Neuronal stem cell (in vitro differentiated cells): ENCODE data around the gene DEFB123.

Source experiments
- DNase-seq: peaks from one replicate; pipeline ENCODE4 v3.0.0-alpha.2; 2013; ENCODE audit warnings: low spot score
- H2AFZ ChIP-seq: one replicate; pipeline ENCODE4 v1.6.1; 2013; ENCODE audit warnings: mild to moderate bottlenecking, low read length, inconsistent platforms
- H2AK5ac ChIP-seq: 2 replicates; pipeline ENCODE4 v1.6.1; 2013; ENCODE audit warnings: low read depth, mild to moderate bottlenecking, inconsistent platforms, low read length, moderate library complexity, mixed read lengths
- H2BK120ac ChIP-seq: 2 replicates; pipeline ENCODE4 v1.6.1; 2013; ENCODE audit warnings: low read depth, mild to moderate bottlenecking, inconsistent platforms, low read length, moderate library complexity, mixed read lengths
- H2BK12ac ChIP-seq: one replicate; pipeline ENCODE4 v1.6.1; 2013; ENCODE audit warnings: low read length, inconsistent platforms
- H2BK15ac ChIP-seq: 2 replicates; pipeline ENCODE4 v1.6.1; 2013; ENCODE audit warnings: mild to moderate bottlenecking, low read length, inconsistent platforms, mixed read lengths
- H2BK5ac ChIP-seq: one replicate; pipeline ENCODE4 v1.6.1; 2013; ENCODE audit warnings: inconsistent platforms, mild to moderate bottlenecking, low read length, moderate library complexity
- H3K14ac ChIP-seq: one replicate; pipeline ENCODE4 v1.6.1; 2013; ENCODE audit warnings: low read length, inconsistent platforms
- H3K18ac ChIP-seq: 2 replicates; pipeline ENCODE4 v1.6.1; 2013; ENCODE audit warnings: low read length, inconsistent platforms
- H3K23ac ChIP-seq: 2 replicates; pipeline ENCODE4 v1.6.1; 2013; ENCODE audit warnings: low read depth, mild to moderate bottlenecking, mixed read lengths, low read length, inconsistent platforms; ENCODE audit not compliant: poor library complexity
- H3K27ac ChIP-seq: replicated peaks from 3 replicates; pipeline ENCODE4 v1.5.1; 2013; ENCODE audit warnings: low read length, inconsistent platforms
- H3K27me3 ChIP-seq, 3 experiments: 2 replicates each; pipeline ENCODE4 v1.6.1; 2013; ENCODE audit warnings: low read length in 3 of 3, mild to moderate bottlenecking in 2 of 3, inconsistent platforms in 1 of 3, low read depth in 1 of 3, mixed read lengths in 1 of 3, moderate library complexity in 1 of 3; ENCODE audit not compliant: control insufficient read depth in 3 of 3, insufficient read depth in 3 of 3
- H3K36me3 ChIP-seq, 2 donors: replicated peaks in 1 of 2; 2 replicates each; pipeline ENCODE4 v1.6.1; 2013; ENCODE audit warnings: low read length in 2 of 2; ENCODE audit not compliant: control insufficient read depth in 2 of 2, insufficient read depth in 2 of 2
- H3K4ac ChIP-seq: 2 replicates; pipeline ENCODE4 v1.6.1; 2013; ENCODE audit warnings: inconsistent platforms, mild to moderate bottlenecking, low read length, moderate library complexity
- H3K4me1 ChIP-seq, 2 donors: 1 replicate in 1 of 2; 2 replicates in 1 of 2; pipeline ENCODE4 v1.6.1; 2013; ENCODE audit warnings: low read length in 2 of 2, low read depth in 1 of 2; ENCODE audit not compliant: control insufficient read depth in 2 of 2, insufficient read depth in 1 of 2
- H3K4me2 ChIP-seq: one replicate; pipeline ENCODE4 v1.6.1; 2013; ENCODE audit warnings: mild to moderate bottlenecking, low read length, inconsistent platforms; ENCODE audit not compliant: insufficient read depth, poor library complexity, severe bottlenecking
- H3K4me3 ChIP-seq, 2 donors: 2 replicates each; pipeline ENCODE4 v1.5.1; 2013; ENCODE audit warnings: low read length in 2 of 2, mild to moderate bottlenecking in 2 of 2, inconsistent platforms in 1 of 2, moderate library complexity in 1 of 2
- H3K79me1 ChIP-seq: one replicate; pipeline ENCODE4 v1.6.1; 2013; ENCODE audit warnings: low read depth, mild to moderate bottlenecking, inconsistent platforms, low read length, moderate library complexity
- H3K9ac ChIP-seq: one replicate; pipeline ENCODE4 v1.6.1; 2013; ENCODE audit warnings: mild to moderate bottlenecking, low read depth, low read length, inconsistent platforms; ENCODE audit not compliant: poor library complexity
- H3K9me3 ChIP-seq, 2 donors: replicated peaks in 1 of 2; 2 replicates each; pipeline versions ENCODE3 to v1.6.1; 2013; ENCODE audit warnings: low read length in 2 of 2, mild to moderate bottlenecking in 2 of 2, inconsistent platforms in 1 of 2, low read depth in 1 of 2, mixed read lengths in 1 of 2, moderate library complexity in 1 of 2; ENCODE audit not compliant: control insufficient read depth in 2 of 2, insufficient read depth in 1 of 2
- H4K8ac ChIP-seq: one replicate; pipeline ENCODE4 v1.6.1; 2013; ENCODE audit warnings: low read depth, mild to moderate bottlenecking, inconsistent platforms, low read length, moderate library complexity
- H4K91ac ChIP-seq: one replicate; pipeline ENCODE4 v1.6.1; 2013; ENCODE audit warnings: low read length, low read depth, mild to moderate bottlenecking, inconsistent platforms; ENCODE audit not compliant: poor library complexity
- WGBS, 2 donors: extraction: QIAGEN DNeasy Blood & Tissue Kit; methylation state at CpG; one replicate each; pipeline ENCODE4 v1.1.7; 2013; ENCODE audit warnings: missing lambda C conversion rate in 2 of 2, mixed read lengths in 1 of 2; ENCODE audit not compliant: insufficient read length in 2 of 2, insufficient replicate concordance in 1 of 2; ENCODE audit errors: extremely low coverage in 2 of 2; 5-methylcytosine and 5-hydroxymethylcytosine counted together

The DEFB123 gene

GRCh38 chr20:31476643-31477215 is 36.3 kb downstream of the DEFB123 start:
- no peak overlapping the region for H4K8ac ChIP-seq
- H2AK5ac ChIP-seq, result no peak overlapping the region
- no peak overlapping the region for H2BK120ac ChIP-seq
- no peak overlapping the region for H3K4ac ChIP-seq
- peaks cover 0 to 37% of the 10 kb centered on the region in 2 donors for H3K9me3 ChIP-seq
- no peak overlapping the region for H3K27ac ChIP-seq
- H4K91ac ChIP-seq, result no peak overlapping the region
- no peaks in the 10 kb centered on the region for H3K36me3 ChIP-seq
- H2BK12ac ChIP-seq, result no peak overlapping the region
- no peak overlapping the region for H3K23ac ChIP-seq
- no peak overlapping the region for H3K18ac ChIP-seq
- H2BK15ac ChIP-seq, result no peak overlapping the region
- no peak overlapping the region for H2AFZ ChIP-seq
- H2BK5ac ChIP-seq, result no peak overlapping the region
- H3K4me1 ChIP-seq, result no peaks in the 10 kb centered on the region
- H3K4me3 ChIP-seq, result no peak overlapping the region
- peaks cover 0 to 12% (median 0%) of the 10 kb centered on the region in 3 experiments for H3K27me3 ChIP-seq
- no peak overlapping the region for H3K14ac ChIP-seq
- H3K9ac ChIP-seq, result no peak overlapping the region
- H3K79me1 ChIP-seq, result no peaks in the 10 kb centered on the region
- no peak overlapping the region for H3K4me2 ChIP-seq
- no peak for DNase-seq
- WGBS, 2 donors, result no CpG with 5 or more reads among the region's 6 CpGs

- no peak overlapping the region for H2AK5ac ChIP-seq
- no peak overlapping the region for H4K8ac ChIP-seq
- WGBS, 2 donors, result no CpG with 5 or more reads among the region's 36 CpGs
These were observed 43.6 kb downstream of the DEFB123 start for GRCh38 chr20:31484001-31484400.

GRCh38 chr20:31485450-31486339 is 45.3 kb downstream of the DEFB123 start:
- Histone ChIP-seq H3K36me3 (no peaks in the 10 kb centered on the region), H3K18ac (no peak overlapping the region), H3K9me3 (peaks cover 0 to 26% of the 10 kb centered on the region in 2 donors), H4K8ac (no peak overlapping the region), H4K91ac (no peak overlapping the region), H2BK12ac (no peak overlapping the region), H3K79me1 (peaks cover 6% of the 10 kb centered on the region), H3K4me3 (no peak overlapping the region), H2BK120ac (no peak overlapping the region), H3K9ac (no peak overlapping the region), H3K4me2 (no peak overlapping the region), H2AK5ac (no peak overlapping the region), H3K14ac (no peak overlapping the region), H3K4me1 (no peaks in the 10 kb centered on the region), H3K4ac (no peak overlapping the region), H3K23ac (no peak overlapping the region), H2BK15ac (no peak overlapping the region), H3K27ac (no peak overlapping the region), H2AFZ (peak overlapping the region; percentile 29), H2BK5ac (peak overlapping the region; percentile 57), H3K27me3 (peaks cover 0 to 29% (median 0%) of the 10 kb centered on the region in 3 experiments)
- DNase-seq, result no peak
- WGBS, 2 donors, result no CpG with 5 or more reads among the region's 31 CpGs

More at GRCh38 chr20:31484001-31484400, 43.6 kb downstream of the DEFB123 start:
- Histone ChIP-seq H3K18ac (no peak overlapping the region), H3K27me3 (peaks cover 0 to 23% (median 0%) of the 10 kb centered on the region in 3 experiments), H2BK5ac (no peak overlapping the region), H3K4me2 (no peak overlapping the region), H2BK15ac (no peak overlapping the region), H3K79me1 (peaks cover 6% of the 10 kb centered on the region), H2BK12ac (no peak overlapping the region), H3K9me3 (peaks cover 0 to 26% of the 10 kb centered on the region in 2 donors), H3K4me3 (no peak overlapping the region), H3K9ac (no peak overlapping the region), H3K27ac (no peak overlapping the region), H3K23ac (no peak overlapping the region), H4K91ac (no peak overlapping the region), H3K4me1 (no peaks in the 10 kb centered on the region), H2BK120ac (no peak overlapping the region), H3K14ac (peak overlapping the region; percentile 85), H2AFZ (no peak overlapping the region), H3K36me3 (no peaks in the 10 kb centered on the region), H3K4ac (no peak overlapping the region)
- no peak for DNase-seq

GRCh38 chr20:31488115-31488514 is 47.7 kb downstream of the DEFB123 start:
- H3K4ac ChIP-seq, result no peak overlapping the region
- no peak overlapping the region for H3K27ac ChIP-seq
- H2BK120ac ChIP-seq, result no peak overlapping the region
- H3K27me3 ChIP-seq, result peaks cover 0 to 29% (median 0%) of the 10 kb centered on the region in 3 experiments
- no peak overlapping the region for H3K23ac ChIP-seq
- no peaks in the 10 kb centered on the region for H3K4me1 ChIP-seq
- H3K9me3 ChIP-seq, result peaks cover 0 to 19% of the 10 kb centered on the region in 2 donors
- H4K8ac ChIP-seq, result no peak overlapping the region
- H3K14ac ChIP-seq, result no peak overlapping the region
- H2BK15ac ChIP-seq, result no peak overlapping the region
- no peak overlapping the region for H3K18ac ChIP-seq
- H3K79me1 ChIP-seq, result no peaks in the 10 kb centered on the region
- H3K4me3 ChIP-seq, result no peak overlapping the region
- H2BK12ac ChIP-seq, result no peak overlapping the region
- no peaks in the 10 kb centered on the region for H3K36me3 ChIP-seq
- no peak overlapping the region for H3K4me2 ChIP-seq
- no peak for DNase-seq
- no peak overlapping the region for H2BK5ac ChIP-seq
- no peak overlapping the region for H2AFZ ChIP-seq
- H2AK5ac ChIP-seq, result no peak overlapping the region
- no peak overlapping the region for H3K9ac ChIP-seq
- no CpG with 5 or more reads among the region's 2 CpGs for WGBS, 2 donors
- H4K91ac ChIP-seq, result no peak overlapping the region
